Measurements from ENCODE around the gene PAK3.

The PAK3 gene

DNA sequence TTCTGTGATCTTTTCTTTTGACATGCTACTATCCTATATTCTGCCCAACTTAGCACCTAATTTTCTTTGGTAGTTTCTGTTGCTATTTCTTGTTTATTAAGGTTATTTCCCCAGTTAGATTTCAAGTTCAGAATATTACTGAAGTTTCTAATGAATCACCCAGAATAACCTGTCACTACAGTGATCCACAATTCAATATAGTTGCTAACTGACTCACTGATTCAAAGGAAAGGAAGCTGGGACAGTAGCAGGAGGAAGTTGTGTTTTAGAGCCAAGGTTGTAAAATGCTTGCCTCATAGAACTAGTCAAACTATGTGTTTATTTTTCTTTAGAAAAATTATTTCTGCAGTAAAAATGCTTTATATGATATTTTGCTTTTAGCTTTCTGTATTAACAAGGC is 37.4 kb downstream of the PAK3 start:
- no peak for DNase-seq (ENCODE audit: low spot score)

DNA sequence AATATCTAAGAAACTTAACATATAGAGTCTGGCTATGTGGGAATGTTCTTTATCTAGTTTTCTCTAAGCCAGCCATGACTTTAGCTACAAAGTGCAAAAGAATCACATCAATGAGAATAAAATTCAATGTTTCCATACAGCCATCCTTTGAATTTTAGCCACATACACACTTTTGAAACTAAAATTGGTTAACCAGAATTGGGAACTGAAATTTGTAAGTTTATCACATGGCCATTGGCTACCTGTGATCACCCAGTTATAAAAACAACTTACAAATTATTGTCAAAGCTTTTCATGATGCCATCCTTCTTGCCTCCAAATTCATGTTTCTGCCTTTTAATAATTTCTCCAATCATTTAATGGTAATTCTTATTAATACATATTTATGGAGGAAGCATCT is 49.9 kb downstream of the PAK3 start:
- no peak for DNase-seq (ENCODE audit: low spot score)

GRCh38 chrX:111151764-111152163 is 55.8 kb downstream of the PAK3 start:
- DNase-seq (ENCODE audit: low spot score), result no peak

DNA sequence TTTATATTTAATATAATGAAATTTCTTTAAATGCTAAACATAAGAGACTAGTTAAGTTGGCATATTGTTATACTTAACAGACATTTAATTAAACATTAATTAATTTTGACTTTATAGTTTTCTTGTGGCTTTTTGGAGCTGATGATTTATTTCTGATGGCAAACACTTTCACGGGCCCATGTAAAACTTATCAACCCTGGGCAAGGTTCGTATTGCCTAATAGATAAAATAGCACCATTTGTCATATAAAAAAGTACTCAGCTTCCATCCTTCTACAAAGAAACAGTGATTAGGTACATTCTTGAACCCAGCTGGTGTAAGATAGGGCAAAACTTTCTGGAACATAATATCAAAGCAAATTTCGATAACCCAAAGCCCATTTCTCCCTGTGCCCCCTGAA is 63.2 kb downstream of the PAK3 start:
- DNase-seq (ENCODE audit: low spot score), result no peak

- no peak for DNase-seq (ENCODE audit: low spot score)
These were observed 68.7 kb downstream of the PAK3 start for GRCh38 chrX:111164728-111165127.

- no peak for DNase-seq (ENCODE audit: low spot score)
These were observed 69.9 kb downstream of the PAK3 start for GRCh38 chrX:111165902-111166301.

DNA sequence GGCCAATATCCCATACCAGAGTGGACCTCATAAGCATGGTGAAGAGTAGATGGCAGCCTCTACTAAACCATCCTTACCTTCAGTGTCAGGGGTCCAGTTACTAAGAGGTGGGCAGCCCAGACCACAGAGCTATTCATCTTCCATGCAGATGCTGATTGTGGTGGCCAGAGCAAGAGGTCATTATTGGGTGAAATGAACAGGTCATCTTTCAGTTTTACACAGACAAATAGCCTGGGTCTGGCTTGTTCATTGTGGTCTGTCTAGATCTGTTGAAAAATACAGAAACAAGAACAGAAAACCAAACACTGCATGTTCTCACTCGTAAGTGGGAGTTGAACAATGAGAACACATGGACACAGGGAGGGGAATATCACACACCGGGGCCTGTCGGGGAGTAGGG is 71.3 kb downstream of the PAK3 start:
- no peak for DNase-seq (ENCODE audit: low spot score)

DNA sequence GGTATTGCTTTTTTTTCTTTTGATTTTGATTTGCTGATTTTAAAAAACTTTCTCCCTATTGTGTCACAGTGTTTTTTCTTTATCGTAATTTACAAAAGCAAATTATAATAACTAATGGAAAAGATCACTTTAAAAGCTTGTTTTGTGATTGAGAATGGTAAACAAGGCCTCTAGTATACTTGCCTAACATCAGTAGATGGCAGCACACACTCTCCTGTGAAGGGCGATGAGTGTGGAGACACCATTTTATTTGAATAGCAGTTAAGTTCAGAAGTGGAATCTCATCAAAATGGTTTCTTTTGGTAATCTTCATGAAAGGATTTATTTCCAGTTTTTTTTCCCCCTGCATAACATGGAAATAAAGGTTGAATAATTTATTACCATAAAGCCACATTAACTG is 72.3 kb downstream of the PAK3 start:
- DNase-seq (ENCODE audit: low spot score), result peak; percentile 15

- no peak for DNase-seq (ENCODE audit: low spot score)
These were observed 73.2 kb downstream of the PAK3 start for GRCh38 chrX:111169141-111169540.

DNA sequence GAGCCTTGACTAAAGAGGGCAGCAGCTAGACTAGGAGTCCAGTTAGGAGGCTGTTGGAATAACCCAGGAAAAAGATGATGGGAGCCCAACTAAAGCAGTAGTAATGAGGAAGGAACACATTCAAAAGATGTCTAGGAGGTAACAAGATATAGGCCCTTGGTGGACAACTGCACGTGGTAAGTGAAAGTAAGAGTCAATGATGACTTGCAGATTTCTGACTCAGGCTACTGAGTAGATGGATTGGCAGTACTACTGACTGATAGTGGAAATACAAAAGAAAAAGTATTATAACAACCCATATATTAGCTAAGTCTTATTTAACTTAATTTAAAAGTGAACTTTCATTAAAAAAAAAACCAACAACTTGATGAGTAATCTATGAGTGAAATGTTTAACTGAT is 74.0 kb downstream of the PAK3 start:
- DNase-seq (ENCODE audit: low spot score), result no peak

DNA sequence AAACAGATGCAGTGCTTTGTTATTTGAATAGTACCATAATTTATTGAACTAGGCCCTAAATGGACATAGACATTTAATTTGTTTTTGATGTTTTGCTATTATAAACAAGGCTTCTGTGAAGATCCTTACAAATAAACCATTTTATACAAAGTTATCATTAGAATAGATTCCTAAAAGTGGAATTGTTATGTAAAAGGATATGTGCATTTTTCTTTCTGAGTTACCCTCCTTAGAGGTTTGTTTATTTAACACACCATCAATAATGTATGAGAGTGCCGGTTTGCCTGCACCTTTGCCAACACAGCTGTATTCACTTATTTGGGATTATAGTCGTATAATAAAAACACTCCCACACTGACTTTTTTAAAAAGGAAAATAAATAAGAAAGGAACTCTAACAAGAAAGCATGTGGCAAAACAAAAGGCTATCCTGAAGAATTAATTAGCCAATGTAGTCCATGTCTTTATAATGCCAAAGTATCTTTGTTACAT is 84.8 kb downstream of the PAK3 start:
- no peak for DNase-seq (ENCODE audit: low spot score)

- no peak for DNase-seq (ENCODE audit: low spot score)
These were observed 86.0 kb downstream of the PAK3 start for GRCh38 chrX:111181951-111182350.

- no peak for DNase-seq (ENCODE audit: low spot score)
These were observed 87.0 kb downstream of the PAK3 start for GRCh38 chrX:111182997-111183396.

GRCh38 chrX:111191598-111191997 is 95.6 kb downstream of the PAK3 start:
- no peak for DNase-seq (ENCODE audit: low spot score)

DNA sequence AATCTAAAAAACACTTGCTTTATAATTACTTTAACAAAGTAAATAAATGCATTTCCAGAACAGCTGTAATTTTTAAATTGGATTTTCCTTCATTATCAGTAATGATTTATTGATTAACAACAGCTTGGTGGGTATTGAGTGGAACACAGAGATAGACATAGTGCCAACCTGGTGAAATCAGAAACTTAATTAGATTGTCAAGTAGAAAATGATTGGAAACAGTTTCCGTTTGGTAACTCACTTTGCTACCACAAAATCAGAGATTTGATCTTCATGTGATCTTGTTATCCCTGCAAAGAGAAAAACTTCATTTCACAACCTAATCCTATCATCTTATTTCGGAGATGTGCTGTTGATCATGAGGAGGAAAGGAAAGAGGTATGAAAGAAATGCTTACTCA is 103.5 kb downstream of the PAK3 start:
- DNase-seq (ENCODE audit: low spot score), result no peak

DNA sequence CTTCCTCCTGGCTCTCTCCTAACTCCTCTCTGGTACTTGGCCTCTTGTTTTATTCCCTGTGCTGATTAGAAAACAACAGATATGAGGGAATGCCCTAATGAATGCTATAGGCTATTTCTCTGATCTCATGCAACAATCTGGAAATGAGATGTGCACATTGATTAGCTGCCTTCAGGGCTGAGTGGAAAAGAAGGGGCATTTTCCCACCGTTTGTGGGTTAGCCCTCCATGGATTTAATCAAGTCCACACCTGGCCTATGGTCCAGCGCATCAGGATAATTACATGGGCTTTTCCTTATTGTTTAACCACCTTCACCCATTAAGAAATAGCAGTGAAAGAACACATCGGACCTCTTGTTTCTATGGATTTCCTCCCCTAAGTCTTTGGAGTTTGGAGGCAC is 104.3 kb downstream of the PAK3 start:
- no peak for DNase-seq (ENCODE audit: low spot score)

- DNase-seq (ENCODE audit: low spot score), result no peak
These were observed 111.9 kb downstream of the PAK3 start for GRCh38 chrX:111207851-111208250.

- DNase-seq (ENCODE audit: low spot score), result no peak
These were observed 120.4 kb downstream of the PAK3 start for GRCh38 chrX:111216293-111216801.

- peak; percentile 22 for DNase-seq (ENCODE audit: low spot score)
These were observed 148.3 kb downstream of the PAK3 start for GRCh38 chrX:111244235-111244750.

- DNase-seq (ENCODE audit: low spot score), result no peak
These were observed 159.1 kb downstream of the PAK3 start for GRCh38 chrX:111254896-111255693.

DNA sequence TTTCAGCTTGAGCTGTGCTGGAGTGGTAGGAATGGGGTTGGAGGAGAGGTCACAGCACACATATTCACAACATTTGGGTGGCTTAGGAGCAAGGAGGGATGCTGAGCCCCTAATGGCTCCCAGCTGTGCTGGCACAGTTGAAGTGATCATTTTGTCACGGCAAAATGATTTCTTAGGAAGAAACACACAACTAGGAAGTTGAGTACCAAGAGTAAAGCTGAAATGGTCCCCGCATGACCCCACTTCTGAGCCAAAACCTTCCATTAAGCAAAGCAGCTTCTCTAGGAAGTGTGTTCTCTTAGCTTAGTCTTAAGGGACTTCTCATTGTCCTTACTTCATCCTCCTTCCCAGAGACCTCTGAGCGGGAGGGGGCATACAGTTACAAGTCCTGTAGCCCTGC is 161.7 kb downstream of the PAK3 start:
- DNase-seq (ENCODE audit: low spot score), result no peak

DNA sequence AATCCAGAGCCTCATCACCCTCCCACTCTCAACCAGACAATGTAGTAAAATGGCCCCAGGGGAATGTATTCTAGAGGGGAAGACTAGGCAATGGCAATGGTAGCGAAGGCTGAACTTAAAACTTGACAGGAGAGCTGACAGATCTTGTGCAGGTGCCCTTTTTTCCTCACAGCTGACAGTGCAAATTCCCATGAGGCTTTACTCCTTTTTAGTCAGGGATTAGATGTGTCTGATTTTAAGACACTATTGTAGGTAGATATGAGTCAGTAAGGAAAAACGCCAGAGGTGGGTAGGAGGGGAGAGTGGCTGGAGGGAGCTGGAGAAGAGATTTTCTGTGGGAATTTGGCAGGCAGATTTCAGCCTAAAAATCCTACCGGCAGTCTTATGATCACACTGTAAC is 163.6 kb downstream of the PAK3 start:
- DNase-seq (ENCODE audit: low spot score), result no peak

GRCh38 chrX:111260451-111260850 is 164.5 kb downstream of the PAK3 start:
- DNase-seq (ENCODE audit: low spot score), result no peak

DNA sequence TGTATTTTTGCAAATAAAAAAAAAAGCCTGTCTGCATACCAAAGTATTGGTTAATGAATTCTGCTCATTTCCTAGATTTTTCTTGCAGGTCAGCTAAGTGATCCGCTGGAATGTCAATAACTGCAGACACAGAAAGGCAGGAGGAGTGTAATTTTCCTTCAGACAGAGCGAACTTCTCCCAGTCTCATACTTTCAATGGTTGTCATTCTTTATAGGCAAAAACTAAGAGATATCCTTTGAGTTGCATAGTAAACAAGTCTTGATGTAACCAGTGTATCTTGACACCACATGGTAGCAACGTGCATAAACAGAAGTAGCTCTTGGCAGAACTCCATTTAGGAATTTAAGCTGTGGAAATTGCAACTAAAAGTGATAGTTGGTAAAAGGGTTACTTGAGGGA is 166.1 kb downstream of the PAK3 start:
- no peak for DNase-seq (ENCODE audit: low spot score)
